ENCODE data around the gene SV2A.
"Not testable (repeated sequence)": the region's sequence is repeated elsewhere in the genome, so short reads cannot be mapped to it uniquely, and the experiment has no call there.

SV2A gene

DNA sequence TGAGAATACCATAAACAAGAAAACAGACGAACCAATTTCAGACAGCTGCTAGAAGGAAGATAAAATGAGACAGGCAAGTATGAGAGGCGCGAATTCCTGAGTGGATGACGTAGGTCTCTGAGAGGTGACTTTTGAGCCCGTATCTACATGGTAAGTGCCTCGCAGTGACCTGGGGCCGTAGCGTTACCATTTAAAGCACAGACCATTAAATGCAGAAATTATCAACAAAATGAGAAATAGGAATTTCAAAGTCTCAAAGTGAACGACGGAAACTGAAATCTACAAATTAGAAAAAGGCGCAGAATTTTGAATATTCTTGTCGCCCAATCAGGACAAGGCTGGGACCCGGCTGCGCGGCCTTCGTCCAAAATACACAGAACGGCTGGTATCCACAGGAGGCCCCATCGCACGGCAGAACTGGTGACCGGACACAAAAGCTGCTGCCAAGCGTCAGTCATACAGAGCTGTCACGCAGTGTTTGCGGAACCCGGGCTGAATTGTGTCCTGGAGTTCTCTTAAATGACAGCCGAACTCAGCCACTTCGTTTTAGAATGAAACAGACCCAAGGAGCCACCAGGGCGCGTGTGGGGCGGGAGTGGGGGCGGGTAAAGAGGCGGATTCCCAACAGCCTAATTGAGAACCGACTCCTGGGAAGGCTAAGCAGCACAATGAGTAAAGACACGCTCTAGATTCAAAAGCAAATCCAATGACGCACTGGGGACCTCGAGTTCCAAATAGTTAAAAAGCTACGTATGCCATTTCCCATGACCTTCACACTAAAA is 32.1 kb downstream of the SV2A start:
- peak; percentile 95 to 96 for DNase-seq

GRCh38 chr1:149884433-149885338 is 33.0 kb downstream of the SV2A start:
- DNase-seq, result peak; percentile 75 to 78

DNA sequence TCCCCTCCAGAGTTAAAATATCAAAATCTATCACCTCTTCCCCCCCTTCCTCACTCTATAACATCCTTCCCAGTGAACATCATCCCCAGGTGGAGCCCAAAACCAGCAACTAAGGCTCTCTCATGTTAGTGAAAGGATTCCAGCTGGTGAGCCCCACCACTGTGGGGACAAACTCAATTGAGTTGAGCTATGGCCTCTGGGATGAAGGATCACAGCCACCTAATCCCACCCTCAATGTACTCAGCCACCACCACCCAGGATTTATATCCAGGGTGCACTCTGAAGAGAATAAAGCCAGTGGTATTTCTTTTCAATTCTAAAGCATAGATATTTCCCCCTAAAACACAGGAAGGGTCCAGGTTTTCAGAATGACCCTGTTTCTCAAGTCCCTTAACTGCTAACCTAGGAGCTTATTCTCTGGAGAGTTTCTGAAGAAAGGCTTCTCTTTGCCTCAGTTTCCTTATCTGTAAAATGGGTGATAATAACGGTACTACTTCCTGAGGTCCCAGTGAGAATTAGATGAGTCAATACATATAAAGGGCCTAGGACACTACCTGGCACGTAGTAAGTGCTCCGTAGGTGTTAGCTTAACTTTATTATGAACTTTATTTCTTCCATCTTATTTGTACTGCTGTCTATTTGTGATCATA is 33.9 kb downstream of the SV2A start:
- no peak for DNase-seq

- DNase-seq, result no peak
These were observed 35.8 kb downstream of the SV2A start for GRCh38 chr1:149881876-149882275.

GRCh38 chr1:149879556-149879955 is 38.1 kb downstream of the SV2A start:
- no peak for DNase-seq

- DNase-seq, result no peak
These were observed 40.3 kb downstream of the SV2A start for GRCh38 chr1:149877211-149877946.

- not testable (repeated sequence) for DNase-seq
These were observed 44.6 kb downstream of the SV2A start for GRCh38 chr1:149873060-149873459.

DNA sequence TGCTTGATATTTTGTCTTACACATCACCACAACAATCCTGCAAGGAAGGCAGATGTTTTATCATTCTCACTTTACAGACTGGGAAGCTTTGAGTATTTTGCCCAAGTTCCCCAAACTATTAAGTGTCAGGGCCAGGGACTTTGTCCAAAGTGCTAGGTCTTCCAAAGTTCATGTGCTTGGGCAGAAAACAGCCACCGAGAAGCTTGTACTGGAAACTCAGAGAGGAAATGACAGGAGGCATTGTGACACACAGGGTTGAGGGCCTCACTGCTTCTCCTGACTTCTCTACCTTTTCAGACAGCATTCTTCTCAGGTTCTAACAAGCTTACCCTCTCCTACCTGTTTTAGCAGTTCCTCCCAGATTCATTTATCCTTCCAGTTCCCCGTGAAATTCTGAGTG is 50.8 kb downstream of the SV2A start:
- DNase-seq, result not testable (repeated sequence)

DNA sequence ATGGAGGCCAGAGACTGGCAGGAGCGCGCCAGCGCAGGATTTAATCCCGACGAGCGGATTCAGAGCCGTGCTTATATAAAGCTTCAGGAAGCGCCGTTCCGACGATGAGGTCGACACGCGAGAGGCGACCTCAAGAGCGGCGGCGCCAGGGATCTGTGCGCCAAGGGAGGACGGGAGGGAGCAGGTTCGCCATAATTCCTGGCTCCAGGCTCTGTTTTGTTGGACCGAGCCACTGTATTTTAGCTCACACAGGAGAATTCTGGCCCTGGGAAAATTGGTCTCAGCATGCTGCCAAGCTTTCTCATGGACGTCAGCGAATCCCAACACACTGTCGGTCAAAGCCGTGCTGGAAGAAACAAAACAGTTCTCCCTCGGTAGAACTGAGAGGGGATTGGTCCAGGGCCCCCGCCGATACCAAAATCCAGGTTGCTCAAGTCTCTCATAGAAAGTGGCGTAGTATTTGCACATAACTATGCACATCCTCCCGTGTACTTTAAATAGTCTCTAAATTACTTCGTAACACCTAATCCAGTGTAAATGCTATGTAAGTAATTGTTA is 56.1 kb downstream of the SV2A start:
- DNase-seq, result not testable (repeated sequence)

DNA sequence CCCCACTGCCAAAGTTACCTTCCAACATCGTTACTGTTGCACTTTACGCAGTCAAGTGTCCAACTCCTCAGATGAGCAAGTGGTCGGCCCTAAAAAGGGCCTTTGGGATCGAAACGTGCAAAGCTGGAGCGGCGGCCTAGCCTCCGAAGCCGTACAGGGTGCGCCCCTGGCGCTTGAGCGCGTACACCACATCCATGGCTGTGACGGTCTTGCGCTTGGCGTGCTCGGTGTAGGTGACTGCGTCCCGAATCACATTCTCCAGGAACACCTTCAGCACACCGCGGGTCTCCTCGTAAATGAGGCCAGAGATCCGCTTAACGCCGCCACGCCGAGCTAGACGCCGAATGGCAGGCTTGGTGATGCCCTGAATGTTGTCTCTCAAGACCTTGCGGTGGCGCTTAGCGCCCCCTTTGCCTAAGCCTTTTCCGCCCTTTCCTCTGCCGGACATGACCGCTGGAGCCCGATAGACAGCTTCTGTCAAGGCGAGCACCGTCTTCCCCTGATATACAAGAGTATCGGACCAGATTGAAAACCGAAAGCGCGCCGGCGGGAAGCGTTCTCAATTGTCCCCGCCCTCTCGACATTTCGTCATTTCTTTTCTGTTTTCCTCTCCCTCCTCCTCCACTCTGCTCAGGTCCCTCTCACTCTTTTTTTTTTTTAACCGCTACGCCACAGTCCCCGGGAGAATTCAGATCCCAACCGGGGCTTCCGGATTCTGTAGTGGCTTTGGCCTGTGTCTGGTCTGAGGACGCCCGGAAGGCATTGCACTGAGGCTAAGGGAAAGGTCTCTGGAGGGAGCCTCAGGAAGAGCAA is 56.8 kb downstream of the SV2A start:
- not testable (repeated sequence) for DNase-seq

GRCh38 chr1:149860271-149860670 is 57.4 kb downstream of the SV2A start:
- not testable (repeated sequence) for DNase-seq
